GM18951 (cell line): ENCODE results near the gene CEACAM21.

Source experiments
- POLR2A ChIP-seq: IDR thresholded peaks from 4 replicates; pipeline ENCODE4 v1.6.1; 2011; ENCODE audit warnings: mild to moderate bottlenecking; ENCODE audit not compliant: insufficient read length, insufficient read depth; ENCODE audit errors: extremely low read depth
- in situ Hi-C: fragments of 300-500 bp; cut with MboI; formaldehyde crosslinking; loops from one replicate; pipeline ENCODE4 v1.12.0; 2022; ENCODE audit warnings: low sequenced_read_pairs, mixed read lengths, inconsistent platforms; ENCODE audit not compliant: unreplicated experiment

CEACAM21 gene

DNA sequence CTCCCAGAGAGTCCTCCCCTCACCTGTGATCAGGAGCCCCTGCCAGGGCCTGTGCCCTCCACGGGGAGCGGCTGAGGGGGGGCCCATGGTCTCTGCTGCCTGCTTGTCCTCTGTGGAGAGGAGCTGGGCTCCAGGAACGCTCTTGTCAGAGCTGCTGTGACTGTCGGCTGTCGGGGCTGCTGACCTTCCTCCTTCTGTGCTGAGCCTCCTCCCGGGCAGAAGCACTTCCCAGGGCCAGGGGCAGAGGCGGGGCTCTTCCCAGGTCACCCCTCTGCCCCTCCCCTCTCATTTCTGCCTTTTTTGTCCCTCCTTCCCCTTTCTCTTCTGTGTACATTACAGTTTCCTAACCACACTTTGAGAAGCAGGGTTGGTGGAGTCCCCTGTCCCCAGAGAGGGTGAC lies 50.9 kb downstream of the CEACAM21 start, which contains the start of gene CEACAM4:
CEACAM4 (minus strand) TSS at position 198 of the 400 bp plus-strand sequence; CDS start at position 87, 111 bp downstream.
- in situ Hi-C loops = no loop called here
- no peak for TF ChIP-seq POLR2A

- in situ Hi-C loops = no loop called here
- no peak for TF ChIP-seq POLR2A
Observed at GRCh38 chr19:41627966-41628675, 52.2 kb downstream of the CEACAM21 start.
